ENCODE results near the gene KIF26A. TPM values are rescaled to one million over a fixed set of nuclear protein-coding genes. Genes with fewer than 3 reads are reported as not detected.

The KIF26A gene
- polyA plus RNA-seq, 4 donors, result 0.27 to 8.6 (median 4.8) TPM; not detected in 1

DNA sequence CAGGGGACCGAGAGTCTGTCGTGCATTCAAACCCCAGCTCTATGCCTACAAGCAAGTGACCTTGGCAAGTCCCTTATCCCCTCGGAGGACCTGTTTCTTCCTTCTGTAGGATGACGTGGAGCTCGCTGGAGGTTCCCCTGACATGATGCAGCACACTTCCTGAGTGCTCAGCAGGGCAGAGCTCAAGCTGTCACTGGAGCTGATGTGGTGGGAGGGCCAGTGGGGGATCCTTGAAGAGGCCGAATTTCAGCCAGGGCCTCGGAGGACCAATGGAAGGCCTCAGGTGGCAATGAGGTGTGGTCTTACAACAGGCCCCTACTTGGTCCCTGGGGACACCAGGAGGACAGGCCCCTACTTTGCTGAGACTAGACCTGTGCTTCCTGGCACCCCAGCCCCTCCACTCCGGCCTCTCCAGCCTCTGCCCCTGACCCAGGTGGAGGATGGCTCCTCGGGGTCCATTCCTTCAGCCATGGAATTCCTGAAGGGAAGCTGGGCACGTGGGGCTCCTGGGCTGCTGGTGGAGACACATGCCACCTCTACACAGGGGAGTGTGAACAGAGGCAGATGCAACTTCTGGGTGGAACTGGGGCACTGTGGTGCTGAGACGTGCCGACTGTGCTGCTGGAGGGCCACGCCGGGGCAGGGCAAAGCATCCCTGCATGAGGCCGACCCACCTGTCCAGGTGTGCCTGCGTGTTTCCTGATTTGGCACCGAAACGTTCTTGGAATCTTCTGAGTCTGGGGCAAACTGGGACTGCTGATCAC is 18.7 kb upstream of the KIF26A start:
- peaks cover 0 to 3% of the 10 kb centered on the region in 2 donors for H3K9me3 ChIP-seq (ENCODE audit: control insufficient read depth in 2 of 2, insufficient read depth in 1 of 2, low read depth in 1 of 2, low read length in 1 of 2)
- no peak for FAIRE-seq
- H3K36me3 ChIP-seq (ENCODE audit: control insufficient read depth in 3 of 3, insufficient read depth in 2 of 3, low read depth in 1 of 3, low read length in 3 of 3), result no peaks in the 10 kb centered on the region

DNA sequence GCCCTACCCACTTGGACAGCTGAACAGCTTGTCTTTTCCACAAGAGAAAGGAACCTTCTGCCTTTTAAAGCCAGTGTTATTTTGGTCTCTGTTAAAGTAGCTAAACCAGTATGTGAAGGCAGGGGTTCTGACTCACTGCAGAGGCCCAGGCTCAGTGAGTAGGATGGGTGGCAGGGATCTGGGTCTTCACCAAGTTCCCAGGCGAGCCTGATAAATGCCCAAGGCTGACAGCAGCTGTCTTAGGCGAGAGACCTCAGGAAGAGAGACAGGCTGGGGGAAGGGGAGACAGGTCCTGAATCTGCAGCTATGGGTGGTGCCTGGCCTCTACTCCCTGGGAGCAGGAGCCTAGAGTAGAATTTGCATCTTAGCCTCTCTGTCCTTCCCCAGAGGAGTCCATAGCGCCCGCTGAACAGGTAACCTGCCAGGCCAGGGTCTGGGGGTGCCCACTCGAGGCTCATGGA is 18.1 kb upstream of the KIF26A start:
- peaks cover 0 to 40% (median 2%) of the 10 kb centered on the region in 3 donors for H3K27me3 ChIP-seq (ENCODE audit: control insufficient read depth in 3 of 3, insufficient read depth in 3 of 3, low read length in 3 of 3)
- WGBS, 3 donors, result 79 to 90% (median 87%) methylated on average over 5 of the region's 5 CpGs
- no peak overlapping the region for H3K27ac ChIP-seq (ENCODE audit: low read depth in 1 of 3, low read length in 2 of 3)
- peaks cover 0 to 5% of the 10 kb centered on the region in 2 donors for H3K9me3 ChIP-seq (ENCODE audit: control insufficient read depth in 2 of 2, insufficient read depth in 1 of 2, low read depth in 1 of 2, low read length in 1 of 2)
- FAIRE-seq, result no peak
- no peak for DNase-seq
- no peak overlapping the region for H3K4me3 ChIP-seq (ENCODE audit: low read depth in 1 of 3, low read length in 3 of 3)
- peaks cover 0 to 4% (median 0%) of the 10 kb centered on the region in 3 donors for H3K4me1 ChIP-seq (ENCODE audit: control insufficient read depth in 3 of 3, insufficient read depth in 2 of 3, low read depth in 1 of 3, low read length in 2 of 3)
- no peaks in the 10 kb centered on the region for H3K36me3 ChIP-seq (ENCODE audit: control insufficient read depth in 3 of 3, insufficient read depth in 2 of 3, low read depth in 1 of 3, low read length in 3 of 3)

More for the DNA sequence above, 18.7 kb upstream of the KIF26A start:
- no peak overlapping the region for H3K27ac ChIP-seq (ENCODE audit: low read depth in 1 of 3, low read length in 2 of 3)
- H3K4me3 ChIP-seq (ENCODE audit: low read depth in 1 of 3, low read length in 3 of 3), result no peak overlapping the region
- H3K4me1 ChIP-seq (ENCODE audit: control insufficient read depth in 3 of 3, insufficient read depth in 2 of 3, low read depth in 1 of 3, low read length in 2 of 3), result peaks cover 0 to 4% (median 0%) of the 10 kb centered on the region in 3 donors
- no peak for DNase-seq
- WGBS, 3 donors, result 71 to 79% (median 73%) methylated on average over 18 of the region's 18 CpGs
- H3K27me3 ChIP-seq (ENCODE audit: control insufficient read depth in 3 of 3, insufficient read depth in 3 of 3, low read length in 3 of 3), result peaks cover 0 to 40% (median 2%) of the 10 kb centered on the region in 3 donors

DNA sequence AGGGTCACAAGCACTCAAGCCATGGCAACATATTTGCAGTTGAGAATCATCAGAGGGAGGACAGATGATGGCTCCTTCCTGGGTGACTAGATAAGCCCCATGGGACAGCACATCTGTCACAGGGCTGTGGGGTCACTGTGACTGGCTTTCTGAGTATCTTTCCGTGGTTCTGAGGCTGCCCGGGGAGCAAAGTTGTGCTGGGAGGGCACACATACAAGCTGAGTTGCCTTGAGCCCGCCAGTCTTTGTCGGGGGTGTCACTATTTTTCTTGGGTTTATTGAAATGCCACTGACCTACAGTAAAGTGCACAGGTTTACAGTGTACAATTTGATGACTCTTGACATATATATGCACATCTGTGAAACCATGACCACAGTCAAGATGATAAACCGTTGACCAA is 17.2 kb upstream of the KIF26A start:
- peaks cover 0 to 4% (median 0%) of the 10 kb centered on the region in 3 donors for H3K4me1 ChIP-seq (ENCODE audit: control insufficient read depth in 3 of 3, insufficient read depth in 2 of 3, low read depth in 1 of 3, low read length in 2 of 3)
- H3K27ac ChIP-seq (ENCODE audit: low read depth in 1 of 3, low read length in 2 of 3), result no peak overlapping the region
- FAIRE-seq (no peak), DNase-seq (no peak)
- H3K36me3 ChIP-seq (ENCODE audit: control insufficient read depth in 3 of 3, insufficient read depth in 2 of 3, low read depth in 1 of 3, low read length in 3 of 3), result no peaks in the 10 kb centered on the region
- H3K4me3 ChIP-seq (ENCODE audit: low read depth in 1 of 3, low read length in 3 of 3), result no peak overlapping the region
- WGBS, 3 donors, result 70 to 85% (median 78%) methylated on average over 5 of the region's 5 CpGs
- H3K9me3 ChIP-seq (ENCODE audit: control insufficient read depth in 2 of 2, insufficient read depth in 1 of 2, low read depth in 1 of 2, low read length in 1 of 2), result peaks cover 0 to 5% of the 10 kb centered on the region in 2 donors
- peaks cover 0 to 40% (median 2%) of the 10 kb centered on the region in 3 donors for H3K27me3 ChIP-seq (ENCODE audit: control insufficient read depth in 3 of 3, insufficient read depth in 3 of 3, low read length in 3 of 3)

DNA sequence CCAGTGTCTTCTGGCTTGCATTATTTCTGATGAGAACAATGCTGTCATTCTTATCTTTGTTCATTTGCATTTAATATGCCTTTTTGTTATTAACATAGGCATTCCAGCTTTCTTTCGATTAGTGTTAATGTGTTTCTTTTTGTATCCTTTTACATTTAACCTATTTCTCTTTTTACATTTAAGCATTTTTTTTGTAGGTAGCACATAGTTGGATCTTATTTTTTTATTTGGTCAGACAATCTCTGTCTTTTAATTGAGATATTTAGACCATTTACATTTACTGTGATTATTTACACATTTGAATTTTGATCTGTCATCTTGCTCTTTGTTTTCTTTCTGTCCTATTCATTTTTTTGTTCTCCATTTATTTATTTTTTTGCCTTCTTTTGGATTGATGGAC is 14.5 kb upstream of the KIF26A start:
- FAIRE-seq, result no peak
- peaks cover 0 to 27% (median 2%) of the 10 kb centered on the region in 3 donors for H3K27me3 ChIP-seq (ENCODE audit: control insufficient read depth in 3 of 3, insufficient read depth in 3 of 3, low read length in 3 of 3)
- H3K27ac ChIP-seq (ENCODE audit: low read depth in 1 of 3, low read length in 2 of 3), result no peak overlapping the region
- peaks cover 0 to 5% of the 10 kb centered on the region in 2 donors for H3K9me3 ChIP-seq (ENCODE audit: control insufficient read depth in 2 of 2, insufficient read depth in 1 of 2, low read depth in 1 of 2, low read length in 1 of 2)
- 100% methylated on average over 1 of the region's 1 CpG for WGBS, 3 donors
- H3K4me1 ChIP-seq (ENCODE audit: control insufficient read depth in 3 of 3, insufficient read depth in 2 of 3, low read depth in 1 of 3, low read length in 2 of 3), result no peaks in the 10 kb centered on the region
- H3K36me3 ChIP-seq (ENCODE audit: control insufficient read depth in 3 of 3, insufficient read depth in 2 of 3, low read depth in 1 of 3, low read length in 3 of 3), result no peaks in the 10 kb centered on the region
- no peak for DNase-seq
- no peak overlapping the region for H3K4me3 ChIP-seq (ENCODE audit: low read depth in 1 of 3, low read length in 3 of 3)

DNA sequence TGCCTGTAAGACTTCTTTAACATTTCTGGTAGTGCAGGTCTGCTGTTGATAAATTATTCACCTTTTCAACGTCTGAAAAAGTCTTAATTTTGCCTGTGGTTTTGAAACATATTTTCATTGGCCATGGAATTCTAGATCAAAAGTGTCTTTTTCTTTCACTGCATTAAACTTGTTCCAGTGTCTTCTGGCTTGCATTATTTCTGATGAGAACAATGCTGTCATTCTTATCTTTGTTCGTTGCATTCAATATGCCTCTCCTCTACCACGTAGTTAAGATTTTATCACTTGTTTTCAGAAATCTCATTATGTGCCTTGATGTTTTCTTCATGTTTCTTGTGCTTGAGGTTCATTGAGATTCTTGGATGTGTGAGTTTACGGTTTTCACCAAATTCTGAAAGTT is 13.4 kb upstream of the KIF26A start:
- 78 to 85% (median 79%) methylated on average over 4 of the region's 4 CpGs for WGBS, 3 donors
- Histone ChIP-seq H3K27me3 (ENCODE audit: control insufficient read depth in 3 of 3, insufficient read depth in 3 of 3, low read length in 3 of 3) (peaks cover 0 to 17% (median 2%) of the 10 kb centered on the region in 3 donors), H3K36me3 (ENCODE audit: control insufficient read depth in 3 of 3, insufficient read depth in 2 of 3, low read depth in 1 of 3, low read length in 3 of 3) (no peaks in the 10 kb centered on the region), H3K4me1 (ENCODE audit: control insufficient read depth in 3 of 3, insufficient read depth in 2 of 3, low read depth in 1 of 3, low read length in 2 of 3) (no peaks in the 10 kb centered on the region), H3K4me3 (ENCODE audit: low read depth in 1 of 3, low read length in 3 of 3) (no peak overlapping the region), H3K9me3 (ENCODE audit: control insufficient read depth in 2 of 2, insufficient read depth in 1 of 2, low read depth in 1 of 2, low read length in 1 of 2) (peaks cover 0 to 9% of the 10 kb centered on the region in 2 donors), H3K27ac (ENCODE audit: low read depth in 1 of 3, low read length in 2 of 3) (no peak overlapping the region)
- no peak for DNase-seq
- no peak for FAIRE-seq

DNA sequence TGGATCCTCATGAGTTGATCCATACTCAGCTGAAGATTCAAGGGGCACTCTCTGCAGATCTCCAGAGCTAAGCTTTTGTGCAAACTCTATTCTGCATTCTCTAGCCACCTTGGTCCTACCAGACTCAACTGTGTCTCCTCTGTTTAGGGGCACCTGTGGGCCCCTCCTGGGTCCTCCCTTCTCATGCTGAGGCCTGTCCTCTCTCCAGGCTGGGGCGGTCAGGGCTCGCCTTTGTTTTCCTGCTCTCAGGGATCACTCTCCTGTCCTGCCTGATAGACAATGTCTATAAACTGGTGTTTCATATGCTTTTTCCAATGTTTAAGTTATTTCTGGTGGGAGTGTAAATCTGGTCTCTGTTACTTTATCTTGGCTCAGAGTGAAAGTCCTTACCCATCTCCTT is 11.6 kb upstream of the KIF26A start:
- no peak overlapping the region for H3K27ac ChIP-seq (ENCODE audit: low read depth in 1 of 3, low read length in 2 of 3)
- no peaks in the 10 kb centered on the region for H3K36me3 ChIP-seq (ENCODE audit: control insufficient read depth in 3 of 3, insufficient read depth in 2 of 3, low read depth in 1 of 3, low read length in 3 of 3)
- FAIRE-seq, result no peak
- WGBS, 3 donors, result 81 to 98% (median 93%) methylated on average over 2 of the region's 2 CpGs
- no peaks in the 10 kb centered on the region for H3K4me1 ChIP-seq (ENCODE audit: control insufficient read depth in 3 of 3, insufficient read depth in 2 of 3, low read depth in 1 of 3, low read length in 2 of 3)
- peaks cover 0 to 15% of the 10 kb centered on the region in 2 donors for H3K9me3 ChIP-seq (ENCODE audit: control insufficient read depth in 2 of 2, insufficient read depth in 1 of 2, low read depth in 1 of 2, low read length in 1 of 2)
- no peak for DNase-seq
- no peak overlapping the region for H3K4me3 ChIP-seq (ENCODE audit: low read depth in 1 of 3, low read length in 3 of 3)
- peaks cover 0 to 4% (median 3%) of the 10 kb centered on the region in 3 donors for H3K27me3 ChIP-seq (ENCODE audit: control insufficient read depth in 3 of 3, insufficient read depth in 3 of 3, low read length in 3 of 3)

DNA sequence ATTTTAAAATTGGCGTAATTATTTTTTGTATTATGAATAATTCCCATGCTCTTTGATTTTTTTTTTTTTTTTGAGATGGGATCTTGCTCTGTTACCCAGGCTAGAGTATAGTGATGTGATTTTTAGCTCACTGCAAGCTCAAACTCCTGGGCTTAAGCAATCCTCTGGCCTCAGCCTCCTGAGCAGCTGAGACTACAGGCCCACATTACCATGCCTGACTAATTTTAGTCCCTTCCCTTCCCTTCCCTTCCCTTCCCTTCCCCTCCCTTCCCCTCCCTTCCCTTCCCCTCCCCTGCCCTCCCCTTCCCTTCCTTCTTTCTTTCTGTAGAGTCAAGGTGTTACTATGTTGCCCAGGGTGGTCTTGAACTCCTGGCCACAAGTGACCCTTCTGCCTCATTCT is 9.4 kb upstream of the KIF26A start:
- FAIRE-seq, result no peak
- 93 to 100% (median 97%) methylated on average over 1 of the region's 1 CpG for WGBS, 3 donors

DNA sequence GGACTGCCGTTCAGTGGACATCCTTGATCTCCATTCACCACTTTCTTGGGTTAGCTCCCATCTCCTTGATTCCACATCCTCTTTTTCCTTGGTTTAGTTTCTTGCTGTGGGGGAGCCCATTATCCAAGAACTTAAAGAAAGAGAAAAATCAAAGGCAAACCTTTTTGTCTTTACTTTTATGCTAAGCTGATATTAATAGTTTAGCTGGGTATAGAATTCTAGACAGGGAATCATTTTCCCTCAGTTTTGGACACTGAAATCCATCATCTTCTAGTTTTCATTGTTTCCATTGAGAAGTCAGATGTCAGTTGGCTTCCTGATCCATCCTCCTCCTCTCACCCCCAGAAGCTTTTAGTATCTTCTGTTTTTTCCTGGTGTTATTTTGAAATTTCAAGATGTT is 8.8 kb upstream of the KIF26A start:
- H3K4me1 ChIP-seq (ENCODE audit: control insufficient read depth in 3 of 3, insufficient read depth in 2 of 3, low read depth in 1 of 3, low read length in 2 of 3), result no peaks in the 10 kb centered on the region
- H3K9me3 ChIP-seq (ENCODE audit: control insufficient read depth in 2 of 2, insufficient read depth in 1 of 2, low read depth in 1 of 2, low read length in 1 of 2), result peaks cover 0 to 13% of the 10 kb centered on the region in 2 donors
- peaks cover 4 to 19% (median 9%) of the 10 kb centered on the region in 3 donors for H3K27me3 ChIP-seq (ENCODE audit: control insufficient read depth in 3 of 3, insufficient read depth in 3 of 3, low read length in 3 of 3)
- H3K27ac ChIP-seq (ENCODE audit: low read depth in 1 of 3, low read length in 2 of 3), result no peak overlapping the region
- WGBS, 3 donors, result 98 to 100% (median 100%) methylated on average over 1 of the region's 1 CpG
- H3K36me3 ChIP-seq (ENCODE audit: control insufficient read depth in 3 of 3, insufficient read depth in 2 of 3, low read depth in 1 of 3, low read length in 3 of 3), result no peaks in the 10 kb centered on the region
- no peak overlapping the region for H3K4me3 ChIP-seq (ENCODE audit: low read depth in 1 of 3, low read length in 3 of 3)
- no peak for DNase-seq
- no peak for FAIRE-seq

More for the DNA sequence above, 9.4 kb upstream of the KIF26A start:
- Histone ChIP-seq H3K27ac (ENCODE audit: low read depth in 1 of 3, low read length in 2 of 3) (no peak overlapping the region), H3K36me3 (ENCODE audit: control insufficient read depth in 3 of 3, insufficient read depth in 2 of 3, low read depth in 1 of 3, low read length in 3 of 3) (no peaks in the 10 kb centered on the region), H3K4me1 (ENCODE audit: control insufficient read depth in 3 of 3, insufficient read depth in 2 of 3, low read depth in 1 of 3, low read length in 2 of 3) (no peaks in the 10 kb centered on the region), H3K27me3 (ENCODE audit: control insufficient read depth in 3 of 3, insufficient read depth in 3 of 3, low read length in 3 of 3) (peaks cover 2 to 14% (median 6%) of the 10 kb centered on the region in 3 donors), H3K4me3 (ENCODE audit: low read depth in 1 of 3, low read length in 3 of 3) (no peak overlapping the region), H3K9me3 (ENCODE audit: control insufficient read depth in 2 of 2, insufficient read depth in 1 of 2, low read depth in 1 of 2, low read length in 1 of 2) (peaks cover 0 to 15% of the 10 kb centered on the region in 2 donors)
- no peak for DNase-seq
